Panc1 (cell line): ENCODE measurements around the gene MAP2.

ENCODE experiments used
- CTCF ChIP-seq: fragments of 450-650 bp; IDR thresholded peaks from 2 replicates; pipeline ENCODE4 v1.5.1; 2017; ENCODE audit warnings: mild to moderate bottlenecking
- POLR2AphosphoS5 ChIP-seq: IDR thresholded peaks from 2 replicates; pipeline ENCODE4 v1.6.1; 2012; ENCODE audit warnings: mild to moderate bottlenecking, low read depth, low read length, moderate library complexity
- REST ChIP-seq, 2 experiments: IDR thresholded peaks; 2 replicates each; pipeline ENCODE4 v1.6.1; 2011 to 2012; ENCODE audit warnings: low read depth in 2 of 2, control low read depth in 1 of 2, low read length in 1 of 2, mild to moderate bottlenecking in 1 of 2, moderate library complexity in 1 of 2; ENCODE audit not compliant: insufficient read depth in 1 of 2
- SIN3A ChIP-seq: IDR thresholded peaks from 2 replicates; pipeline ENCODE4 v1.6.1; 2012; ENCODE audit warnings: low read depth, mild to moderate bottlenecking, low read length, moderate library complexity, borderline replicate concordance; ENCODE audit not compliant: insufficient read depth

- TF ChIP-seq SIN3A (no peak), CTCF (no peak), POLR2AphosphoS5 (no peak), REST (IDR thresholded peaks at IDR 0.05; ENCODE audit: insufficient read depth in 1 of 2, low read depth in 2 of 2, low read length in 1 of 2) (no peak)
These were observed 343.5 kb downstream of the MAP2 start for GRCh38 chr2:209767316-209767715.
